ENCODE measurements around the gene ELOVL6. TPM values are rescaled to one million over a fixed set of nuclear protein-coding genes. Genes with fewer than 3 reads are reported as not detected.

The ELOVL6 gene
- total and polyA plus RNA-seq, 9 of the 15 experiments (the other 6 are each of a cell fraction or from before 2014, with no cell fraction given): 18.3 to 82.6 (median 46.0) TPM

- ChIA-PET POLR2A (interaction anchor here (0.7 to 1.9 kb wide), 2 partner anchors 23 to 25 kb away, joined by 3 to 5 read pairs; partner anchors contain the start of gene ELOVL6), CTCF (ENCODE audit: low intra/inter-chr PET ratio) (no interaction called here)
- H3K4me2 ChIP-seq (ENCODE audit: insufficient read depth, low read length): no peak overlapping the region
- H3K9me3 ChIP-seq (replicated peaks; ENCODE audit: control insufficient read depth, insufficient read depth, low read depth, low read length): no peaks in the 10 kb centered on the region; the same call in 1 of the 2 replicates
- no peaks in the 10 kb centered on the region for H3K9me1 ChIP-seq (ENCODE audit: control insufficient read depth, insufficient read depth, low read length)
- DNase-seq (ENCODE audit: extremely low read depth in 1 of 4, low spot score in 3 of 4): no peak
- H3K27me3 ChIP-seq (ENCODE audit: control insufficient read depth in 2 of 2, insufficient read depth in 2 of 2, low read length in 2 of 2): no peaks in the 10 kb centered on the region
- no peaks in the 10 kb centered on the region for H3K79me2 ChIP-seq (ENCODE audit: control insufficient read depth, insufficient read depth, low read length)
- no peak for FAIRE-seq
- ATAC-seq: no peak
- TF ChIP-seq, protein P1, sequence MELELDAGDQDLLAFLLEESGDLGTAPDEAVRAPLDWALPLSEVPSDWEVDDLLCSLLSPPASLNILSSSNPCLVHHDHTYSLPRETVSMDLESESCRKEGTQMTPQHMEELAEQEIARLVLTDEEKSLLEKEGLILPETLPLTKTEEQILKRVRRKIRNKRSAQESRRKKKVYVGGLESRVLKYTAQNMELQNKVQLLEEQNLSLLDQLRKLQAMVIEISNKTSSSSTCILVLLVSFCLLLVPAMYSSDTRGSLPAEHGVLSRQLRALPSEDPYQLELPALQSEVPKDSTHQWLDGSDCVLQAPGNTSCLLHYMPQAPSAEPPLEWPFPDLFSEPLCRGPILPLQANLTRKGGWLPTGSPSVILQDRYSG (tag; conservative IDR thresholded peaks at IDR 0.05; ENCODE audit: low read depth): no peak
- 0 out of 2 replicates have a peak, but pooled peaks have one; percentile 9 for TF ChIP-seq ZNF592 (IDR thresholded peaks at IDR 0.05)
- TF ChIP-seq NFATC3 (IDR thresholded peaks at IDR 0.05): no peak
- peak; percentile 43 to 84; a peak in 2 of 4 replicates for TF ChIP-seq ARNT (IDR thresholded peaks at IDR 0.05)
- TF ChIP-seq, protein P2, sequence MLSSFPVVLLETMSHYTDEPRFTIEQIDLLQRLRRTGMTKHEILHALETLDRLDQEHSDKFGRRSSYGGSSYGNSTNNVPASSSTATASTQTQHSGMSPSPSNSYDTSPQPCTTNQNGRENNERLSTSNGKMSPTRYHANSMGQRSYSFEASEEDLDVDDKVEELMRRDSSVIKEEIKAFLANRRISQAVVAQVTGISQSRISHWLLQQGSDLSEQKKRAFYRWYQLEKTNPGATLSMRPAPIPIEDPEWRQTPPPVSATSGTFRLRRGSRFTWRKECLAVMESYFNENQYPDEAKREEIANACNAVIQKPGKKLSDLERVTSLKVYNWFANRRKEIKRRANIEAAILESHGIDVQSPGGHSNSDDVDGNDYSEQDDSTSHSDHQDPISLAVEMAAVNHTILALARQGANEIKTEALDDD (IDR thresholded peaks at IDR 0.05): 0 out of 2 replicates have a peak, but pooled peaks have one; percentile 0
- intact Hi-C loops (cut with micrococcal nuclease): loop anchor here (5.0 kb wide), 1 partner anchor 217 kb away; no protein-coding TSS in a partner anchor
- no peak overlapping the region for H3K9ac ChIP-seq (ENCODE audit: insufficient read depth in 1 of 2, low read depth in 2 of 2, low read length in 2 of 2)
- BruUV-seq (replicated peaks): no TSS peak
- H3K4me3 ChIP-seq: no peak overlapping the region
- 31% methylated on average over 2 of the region's 2 CpGs for WGBS (ENCODE audit: insufficient coverage, low coverage, missing lambda C conversion rate)
- peak overlapping the region; percentile 73 for H2AFZ ChIP-seq (ENCODE audit: low read depth, low read length)
- no peak overlapping the region for H3K27ac ChIP-seq (ENCODE audit: extremely low read depth, low read depth, low read length)
- no peaks in the 10 kb centered on the region for H3K36me3 ChIP-seq (ENCODE audit: control insufficient read depth, insufficient read depth, low read length)
- in situ Hi-C loops (cut with MboI): no loop called here
- no peaks in the 10 kb centered on the region for H4K20me1 ChIP-seq (replicated peaks; ENCODE audit: control insufficient read depth, insufficient read depth, low read length)
- peaks cover 0 to 13% of the 10 kb centered on the region in 2 experiments; a peak in 3 of 5 replicates for H3K4me1 ChIP-seq (replicated peaks in 1 of 2; ENCODE audit: control insufficient read depth in 2 of 2, insufficient read depth in 2 of 2, low read length in 2 of 2)
Measured at GRCh38 chr4:110224142-110224541, 25.7 kb upstream of the ELOVL6 start.
